SK-N-SH (cell line): ENCODE measurements around the gene MS4A18. TPM values are rescaled to one million over a fixed set of nuclear protein-coding genes. Genes with fewer than 3 reads are reported as not detected.

Experiments used
- CTCF ChIA-PET: fragments of 300-600, 350-600 bp; formaldehyde crosslinking; extraction: SDS; loops from one replicate; lab custom pipeline; 2021; lab: Yijun Ruan, JAX
- POLR2A ChIA-PET: fragments of 350-600 bp; sonication (Branson Sonifier 250); formaldehyde crosslinking; extraction: SDS; loops from one replicate; lab custom pipeline; 2020; ENCODE audit warnings: antibody characterized with exemption, inconsistent platforms; lab: Yijun Ruan, JAX
- DNase-seq: peaks from one replicate; pipeline ENCODE4 v3.0.0; 2012
- H2AFZ ChIP-seq: fragments of 200-600 bp; sonication (generic); 2 replicates; pipeline ENCODE4 v1.8.1; 2016; ENCODE audit warnings: antibody characterized with exemption, mild to moderate bottlenecking, low read depth
- H3F3A ChIP-seq: fragments of 200-600 bp; sonication (generic); replicated peaks from 2 replicates; pipeline ENCODE3; 2016; ENCODE audit warnings: antibody characterized with exemption, mild to moderate bottlenecking; ENCODE audit not compliant: insufficient read depth
- H3K27ac ChIP-seq, 2 experiments: fragments of 200-500 bp in 1 of 2; fragments of 200-600 bp in 1 of 2; sonication (Bioruptor generic) in 1 of 2; sonication (generic), shearing (Covaris generic) in 1 of 2; 2 replicates each; pipeline versions ENCODE4 v1.5.1 to v1.6.1; 2014 to 2016; ENCODE audit warnings: low read depth in 2 of 2, inconsistent platforms in 1 of 2, low read length in 1 of 2, mild to moderate bottlenecking in 1 of 2, mixed read lengths in 1 of 2
- H3K27me3 ChIP-seq: fragments of 200-600 bp; sonication (generic), shearing (Covaris generic); 2 replicates; pipeline ENCODE4 v1.6.1; 2016; ENCODE audit warnings: mixed run types; ENCODE audit not compliant: insufficient read depth
- H3K36me3 ChIP-seq, 2 experiments: fragments of 200-500 bp in 1 of 2; fragments of 200-600 bp in 1 of 2; sonication (Bioruptor generic) in 1 of 2; sonication (generic) in 1 of 2; replicated peaks in 1 of 2; 2 replicates each; pipeline versions ENCODE3 to v1.5.1; 2014 to 2016; ENCODE audit warnings: low read length in 1 of 2, mild to moderate bottlenecking in 1 of 2; ENCODE audit not compliant: insufficient read depth in 2 of 2, control insufficient read depth in 1 of 2
- H3K4me1 ChIP-seq, 2 experiments: fragments of 200-500 bp in 1 of 2; fragments of 200-600 bp in 1 of 2; sonication (Bioruptor generic) in 1 of 2; sonication (generic), shearing (Covaris generic) in 1 of 2; 2 replicates each; pipeline versions ENCODE4 v1.5.1 to v1.6.1; 2014 to 2016; ENCODE audit warnings: low read depth in 1 of 2, low read length in 1 of 2, mixed run types in 1 of 2; ENCODE audit not compliant: insufficient read depth in 2 of 2, control insufficient read depth in 1 of 2
- H3K4me2 ChIP-seq: fragments of 200-600 bp; sonication (generic), shearing (Covaris generic); 2 replicates; pipeline ENCODE4 v1.6.1; 2017; ENCODE audit warnings: mixed run types
- H3K4me3 ChIP-seq, 2 experiments: fragments of 200-500 bp in 1 of 2; fragments of 200-600 bp in 1 of 2; sonication (Bioruptor generic) in 1 of 2; sonication (generic), shearing (Covaris generic) in 1 of 2; 2 replicates each; pipeline versions ENCODE4 v1.5.1 to v1.8.1; 2014 to 2016; ENCODE audit warnings: low read depth in 2 of 2, inconsistent platforms in 1 of 2, low read length in 1 of 2, mild to moderate bottlenecking in 1 of 2, mixed read lengths in 1 of 2, moderate library complexity in 1 of 2
- H3K79me2 ChIP-seq: fragments of 200-600 bp; sonication (generic); 2 replicates; pipeline ENCODE4 v1.8.1; 2017; ENCODE audit warnings: mild to moderate bottlenecking; ENCODE audit not compliant: insufficient read depth
- H3K9ac ChIP-seq: fragments of 200-600 bp; sonication (generic); 2 replicates; pipeline ENCODE4 v1.6.1; 2017; ENCODE audit warnings: mixed run types
- H3K9me2 ChIP-seq: fragments of 200-600 bp; sonication (generic); 2 replicates; pipeline ENCODE4 v1.6.1; 2017; ENCODE audit warnings: mixed run types
- H3K9me3 ChIP-seq: fragments of 200-600 bp; sonication (generic); 2 replicates; pipeline ENCODE4 v1.6.1; 2017; ENCODE audit warnings: mixed run types, mild to moderate bottlenecking, moderate library complexity
- H4K20me1 ChIP-seq: fragments of 200-600 bp; sonication (generic); 2 replicates; pipeline ENCODE4 v1.6.1; 2017; ENCODE audit warnings: mild to moderate bottlenecking, mixed run types; ENCODE audit not compliant: insufficient read depth
- CTCF ChIP-seq: fragments of 200-600 bp; sonication (generic); IDR thresholded peaks from 2 replicates; pipeline ENCODE4 v1.6.1; 2017; ENCODE audit warnings: antibody characterized with exemption, mild to moderate bottlenecking, moderate library complexity
- ELF1 ChIP-seq: IDR thresholded peaks from 2 replicates; pipeline ENCODE4 v1.4.0; 2012
- EP300 ChIP-seq, 2 experiments: IDR thresholded peaks; 2 replicates each; pipeline versions ENCODE4 v1.4.0 to v1.6.1; 2012; ENCODE audit warnings: borderline replicate concordance in 1 of 2, low read depth in 1 of 2, low read length in 1 of 2
- FOXJ3 ChIP-seq: sonication (generic); formaldehyde crosslinking; IDR thresholded peaks from 2 replicates; pipeline ENCODE4 v1.5.1; 2020; ENCODE audit warnings: mild to moderate bottlenecking, missing genetic modification reagents
- GATA2 ChIP-seq: sonication (generic); formaldehyde crosslinking; IDR thresholded peaks from 2 replicates; pipeline ENCODE4 v1.5.0; 2020; ENCODE audit warnings: mild to moderate bottlenecking, missing genetic modification reagents
- JUND ChIP-seq: IDR thresholded peaks from 2 replicates; pipeline ENCODE4 v1.4.0; 2012
- MEF2A ChIP-seq: IDR thresholded peaks from 2 replicates; pipeline ENCODE4 v1.4.0; 2012; ENCODE audit warnings: low read depth, borderline replicate concordance
- MXI1 ChIP-seq: IDR thresholded peaks from 2 replicates; pipeline ENCODE4 v1.6.1; 2012; ENCODE audit warnings: mild to moderate bottlenecking, low read depth, low read length, improper control_type of control experiment
- PBX3 ChIP-seq: IDR thresholded peaks from 2 replicates; pipeline ENCODE4; 2012
- POLR2AphosphoS5 ChIP-seq: IDR thresholded peaks from 2 replicates; pipeline ENCODE4 v1.6.1; 2012; ENCODE audit warnings: low read depth, low read length
- RAD21 ChIP-seq: IDR thresholded peaks from 2 replicates; pipeline ENCODE4 v1.6.1; 2012; ENCODE audit warnings: mild to moderate bottlenecking, low read length
- RFX5 ChIP-seq: IDR thresholded peaks from 2 replicates; pipeline ENCODE4 v1.6.1; 2012; ENCODE audit warnings: mild to moderate bottlenecking, improper control_type of control experiment, low read length
- RXRA ChIP-seq: IDR thresholded peaks from 2 replicates; pipeline ENCODE4 v1.4.0; 2012; ENCODE audit warnings: low read depth, mild to moderate bottlenecking, borderline replicate concordance
- TAF1 ChIP-seq: IDR thresholded peaks from 2 replicates; pipeline ENCODE4 v1.6.1; 2012; ENCODE audit warnings: low read depth, mild to moderate bottlenecking, low read length, moderate library complexity, borderline replicate concordance
- TEAD4 ChIP-seq: IDR thresholded peaks from 2 replicates; pipeline ENCODE4 v1.4.0; 2012; ENCODE audit warnings: mild to moderate bottlenecking, borderline replicate concordance; ENCODE audit not compliant: insufficient read depth
- USF1 ChIP-seq: IDR thresholded peaks from 2 replicates; pipeline ENCODE4 v1.4.0; 2012; ENCODE audit warnings: low read depth, borderline replicate concordance
- YY1 ChIP-seq: IDR thresholded peaks from 2 replicates; pipeline ENCODE4 v1.4.0; 2012; ENCODE audit warnings: low read depth, mild to moderate bottlenecking
- WGBS: methylation state at CpG from one replicate; pipeline ENCODE4 v1.1.6; 2017; ENCODE audit warnings: low lambda C conversion rate; 5-methylcytosine and 5-hydroxymethylcytosine counted together
- polyA plus RNA-seq, 3 experiments: library from polyadenylated mRNA; depleted of rRNA; stranded (reverse); fragments of >200 nt; gene quantifications; 2 replicates each; pipeline ENCODE4 v1.2.3, GENCODE V29; 2012

MS4A18 gene
- polyA plus RNA-seq, 1 of the 3 experiments (the other 2 are of a cell fraction) = not detected

GRCh38 chr11:60753309-60753708 lies 28.8 kb downstream of the MS4A18 start:
- H2AFZ ChIP-seq = no peak overlapping the region
- no peak overlapping the region for H3K4me3 ChIP-seq
- no peak overlapping the region for H3K27ac ChIP-seq
- H3K4me2 ChIP-seq = no peak overlapping the region
- ChIA-PET POLR2A (no interaction called here), CTCF (interaction anchor here (1.0 to 1.3 kb wide), 4 partner anchors 10 to 134 kb away, joined by 3 read pairs; no protein-coding TSS in a partner anchor)
- no peak for DNase-seq
- H3K36me3 ChIP-seq = no peaks in the 10 kb centered on the region
- no peaks in the 10 kb centered on the region for H3K9me3 ChIP-seq
- H3K4me1 ChIP-seq = no peaks in the 10 kb centered on the region
- no peak overlapping the region for H3K9ac ChIP-seq
- TF ChIP-seq RFX5 (no peak), FOXJ3 (no peak), POLR2AphosphoS5 (no peak), TEAD4 (no peak), RAD21 (no peak), PBX3 (no peak), MXI1 (no peak), TAF1 (no peak), USF1 (no peak), JUND (no peak), GATA2 (CRISPR knock-in tag) (no peak), EP300 (IDR thresholded peaks at IDR 0.05; ENCODE audit: borderline replicate concordance in 1 of 2, low read depth in 1 of 2, low read length in 1 of 2) (no peak)
- H3K27me3 ChIP-seq = peaks cover 62% of the 10 kb centered on the region
- H4K20me1 ChIP-seq = no peaks in the 10 kb centered on the region
- H3F3A ChIP-seq = no peaks in the 10 kb centered on the region
- no peaks in the 10 kb centered on the region for H3K79me2 ChIP-seq
- H3K9me2 ChIP-seq = no peaks in the 10 kb centered on the region
- 13% methylated on average over 4 of the region's 4 CpGs for WGBS

- no peak for DNase-seq
- Histone ChIP-seq H3K9me3 (no peaks in the 10 kb centered on the region), H3K79me2 (no peaks in the 10 kb centered on the region), H3K4me2 (no peak overlapping the region), H3K4me1 (no peaks in the 10 kb centered on the region), H4K20me1 (no peaks in the 10 kb centered on the region), H2AFZ (no peak overlapping the region), H3K36me3 (no peaks in the 10 kb centered on the region), H3K9me2 (no peaks in the 10 kb centered on the region), H3K27me3 (peaks cover 73% of the 10 kb centered on the region), H3K27ac (no peak overlapping the region), H3F3A (no peaks in the 10 kb centered on the region), H3K9ac (no peak overlapping the region), H3K4me3 (no peak overlapping the region)
- 41% methylated on average over 6 of the region's 6 CpGs for WGBS
- TF ChIP-seq MEF2A (no peak), YY1 (no peak), ELF1 (no peak), RAD21 (no peak), RXRA (no peak), TEAD4 (no peak), MXI1 (no peak), CTCF (no peak)
- CTCF ChIA-PET = interaction anchor here (1.0 kb wide), 1 partner anchor 8 kb away, joined by 4 read pairs; no protein-coding TSS in a partner anchor
- POLR2A ChIA-PET = no interaction called here
Observed at GRCh38 chr11:60754887-60755286, 30.4 kb downstream of the MS4A18 start.
